ENCODE measurements around the gene NRXN2. TPM values are rescaled to one million over a fixed set of nuclear protein-coding genes. Genes with fewer than 3 reads are reported as not detected.

NRXN2 gene
- total RNA-seq, 4 donors from 2014 or later: 0.21 to 0.72 (median 0.64) TPM; not detected in 1

DNA sequence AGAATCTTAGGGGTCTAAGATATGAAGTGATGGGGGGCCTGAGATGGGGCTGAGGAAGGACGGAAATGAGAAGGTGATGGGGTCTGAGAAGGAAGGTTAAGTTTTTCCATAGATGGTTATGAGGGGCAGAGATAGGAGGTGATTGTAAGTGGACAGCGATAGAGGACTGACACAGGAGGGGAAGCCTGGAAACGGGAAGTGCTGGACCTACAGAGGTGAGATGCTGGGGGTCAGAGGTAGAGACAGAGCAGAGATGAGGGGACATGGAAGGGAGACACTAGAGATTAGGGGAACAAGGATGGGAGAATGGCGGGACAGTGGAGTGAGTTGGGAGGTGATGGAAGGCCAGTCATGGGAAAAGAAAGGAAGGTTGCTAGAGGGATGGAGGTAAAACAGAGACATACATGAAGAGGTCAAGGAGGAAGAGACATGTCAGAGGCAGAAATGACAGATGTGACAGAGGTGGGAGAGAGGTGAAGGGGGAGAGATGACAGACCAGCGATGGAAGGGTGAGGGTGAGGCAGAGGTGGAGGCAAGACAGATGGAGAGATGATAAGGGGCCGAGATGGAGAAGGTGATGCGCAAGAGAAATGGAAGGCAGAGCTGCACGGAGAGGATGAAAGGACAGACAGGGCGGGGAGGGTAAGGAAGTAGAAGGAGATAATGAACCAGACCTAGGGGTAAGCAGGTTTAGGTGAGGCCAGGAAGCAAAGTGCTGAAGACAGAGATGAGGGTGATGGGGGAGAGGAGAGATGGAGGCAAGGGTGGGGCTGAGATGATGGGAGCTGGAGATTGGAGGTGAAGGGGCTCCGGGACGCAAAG is 81.2 kb downstream of the NRXN2 start:
- DNase-seq (ENCODE audit: low spot score in 2 of 2): no peak
- no peak overlapping the region for H3K27ac ChIP-seq
- no peak for TF ChIP-seq POLR2A (IDR thresholded peaks at IDR 0.05)
- no peak for TF ChIP-seq POLR2AphosphoS5 (IDR thresholded peaks at IDR 0.05)
- TF ChIP-seq, protein P1, sequence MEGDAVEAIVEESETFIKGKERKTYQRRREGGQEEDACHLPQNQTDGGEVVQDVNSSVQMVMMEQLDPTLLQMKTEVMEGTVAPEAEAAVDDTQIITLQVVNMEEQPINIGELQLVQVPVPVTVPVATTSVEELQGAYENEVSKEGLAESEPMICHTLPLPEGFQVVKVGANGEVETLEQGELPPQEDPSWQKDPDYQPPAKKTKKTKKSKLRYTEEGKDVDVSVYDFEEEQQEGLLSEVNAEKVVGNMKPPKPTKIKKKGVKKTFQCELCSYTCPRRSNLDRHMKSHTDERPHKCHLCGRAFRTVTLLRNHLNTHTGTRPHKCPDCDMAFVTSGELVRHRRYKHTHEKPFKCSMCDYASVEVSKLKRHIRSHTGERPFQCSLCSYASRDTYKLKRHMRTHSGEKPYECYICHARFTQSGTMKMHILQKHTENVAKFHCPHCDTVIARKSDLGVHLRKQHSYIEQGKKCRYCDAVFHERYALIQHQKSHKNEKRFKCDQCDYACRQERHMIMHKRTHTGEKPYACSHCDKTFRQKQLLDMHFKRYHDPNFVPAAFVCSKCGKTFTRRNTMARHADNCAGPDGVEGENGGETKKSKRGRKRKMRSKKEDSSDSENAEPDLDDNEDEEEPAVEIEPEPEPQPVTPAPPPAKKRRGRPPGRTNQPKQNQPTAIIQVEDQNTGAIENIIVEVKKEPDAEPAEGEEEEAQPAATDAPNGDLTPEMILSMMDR (IDR thresholded peaks at IDR 0.05): no peak
- no peak for TF ChIP-seq EP300 (IDR thresholded peaks at IDR 0.05)
- 48% methylated on average over 11 of the region's 11 CpGs for WGBS
- H3K4me1 ChIP-seq: peaks cover 23% of the 10 kb centered on the region
- no peaks in the 10 kb centered on the region for H3K36me3 ChIP-seq
- H3K9me3 ChIP-seq: no peaks in the 10 kb centered on the region
- peaks cover 92% of the 10 kb centered on the region for H3K27me3 ChIP-seq
- H3K4me3 ChIP-seq: no peak overlapping the region

DNA sequence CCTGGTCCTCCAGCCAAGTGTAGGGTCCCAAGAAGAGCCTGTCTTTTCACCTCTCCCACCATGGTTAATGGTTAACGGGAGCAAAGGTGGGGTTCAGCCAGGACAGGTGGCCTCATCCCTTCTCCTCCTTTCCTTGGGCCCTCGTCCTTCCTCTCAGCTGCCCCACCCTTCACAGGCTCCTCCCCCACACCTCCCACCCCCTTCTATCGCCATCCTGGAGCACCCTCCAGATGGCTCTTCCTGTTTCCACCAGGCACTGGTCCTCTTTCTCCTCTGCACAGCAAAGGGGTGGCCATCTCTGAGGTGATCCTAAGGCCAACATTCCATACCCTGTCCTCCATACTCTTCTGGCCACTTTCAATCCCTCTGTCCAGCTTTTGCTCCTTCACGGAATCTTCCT is 83.1 kb downstream of the NRXN2 start:
- DNase-seq (ENCODE audit: low spot score in 2 of 2): no peak
- Histone ChIP-seq H3K9me3 (no peaks in the 10 kb centered on the region), H3K4me1 (peaks cover 23% of the 10 kb centered on the region), H3K36me3 (no peaks in the 10 kb centered on the region), H3K27ac (no peak overlapping the region), H3K27me3 (peaks cover 89% of the 10 kb centered on the region), H3K4me3 (no peak overlapping the region)
- WGBS: 73% methylated on average over 4 of the region's 4 CpGs
- TF ChIP-seq POLR2AphosphoS5 (IDR thresholded peaks at IDR 0.05) (no peak), POLR2A (IDR thresholded peaks at IDR 0.05) (no peak), EP300 (IDR thresholded peaks at IDR 0.05) (no peak)
- TF ChIP-seq, protein P1 (IDR thresholded peaks at IDR 0.05): no peak

DNA sequence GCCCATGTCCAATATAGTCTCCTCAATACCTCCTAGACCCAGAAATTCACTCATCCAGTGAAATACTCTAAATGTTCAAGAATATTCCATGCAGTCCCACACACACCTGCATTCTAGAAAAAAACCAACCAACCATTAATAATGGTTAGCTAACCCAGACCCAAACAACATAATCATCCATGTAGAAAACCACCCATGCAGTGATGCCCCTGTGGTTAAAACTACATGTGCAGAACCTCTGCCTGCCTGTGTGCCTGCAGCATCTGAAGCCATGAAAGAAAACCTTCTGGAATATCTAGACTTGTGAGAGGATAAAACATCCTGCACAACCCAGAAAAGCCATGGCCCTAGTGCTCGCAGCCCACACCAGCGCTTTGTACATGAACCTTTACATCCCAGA is 84.2 kb downstream of the NRXN2 start:
- TF ChIP-seq POLR2A (IDR thresholded peaks at IDR 0.05): no peak
- TF ChIP-seq POLR2AphosphoS5 (IDR thresholded peaks at IDR 0.05): no peak
- TF ChIP-seq EP300 (IDR thresholded peaks at IDR 0.05): no peak
- TF ChIP-seq, protein P1 (IDR thresholded peaks at IDR 0.05): no peak
- 94% methylated on average over 2 of the region's 2 CpGs for WGBS
- H3K9me3 ChIP-seq: no peaks in the 10 kb centered on the region
- peaks cover 19% of the 10 kb centered on the region for H3K4me1 ChIP-seq
- peaks cover 79% of the 10 kb centered on the region for H3K27me3 ChIP-seq
- DNase-seq (ENCODE audit: low spot score in 2 of 2): no peak
- H3K4me3 ChIP-seq: no peak overlapping the region
- no peaks in the 10 kb centered on the region for H3K36me3 ChIP-seq
- no peak overlapping the region for H3K27ac ChIP-seq

DNA sequence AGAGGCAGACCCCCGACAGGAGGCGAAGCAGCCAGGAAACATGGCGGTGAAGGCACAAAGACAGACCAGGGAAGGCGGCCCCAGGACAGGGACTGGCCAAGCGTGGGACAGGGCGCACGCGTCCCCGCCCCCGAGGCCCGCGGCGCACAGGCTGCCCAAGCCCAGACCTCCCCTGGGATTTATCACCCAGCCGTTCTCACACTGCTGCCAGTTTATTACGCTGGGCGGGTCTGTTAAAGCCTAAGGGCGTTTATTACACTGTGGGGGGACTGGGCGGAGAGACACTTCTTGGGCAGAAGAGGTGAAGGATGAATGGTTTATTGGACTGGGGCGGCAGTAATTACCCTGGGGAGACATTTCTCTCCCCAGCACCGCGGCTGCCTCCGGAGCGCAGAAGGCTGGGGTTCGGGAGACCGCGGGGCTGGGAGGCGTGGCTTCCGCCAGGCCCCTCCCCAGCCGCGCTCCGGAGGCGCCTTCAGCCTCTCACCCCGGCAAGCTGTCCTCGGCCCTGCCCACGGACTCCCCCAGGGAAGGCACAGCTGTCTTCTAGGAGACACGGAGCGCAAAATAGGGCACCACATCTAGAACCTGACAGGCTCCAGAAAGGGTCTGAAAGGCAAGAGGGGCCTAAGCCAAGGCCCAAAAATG is 84.9 kb downstream of the NRXN2 start:
- Histone ChIP-seq H3K4me3 (no peak overlapping the region), H3K27ac (no peak overlapping the region), H3K27me3 (peaks cover 72% of the 10 kb centered on the region), H3K9me3 (no peaks in the 10 kb centered on the region), H3K4me1 (peaks cover 12% of the 10 kb centered on the region), H3K36me3 (no peaks in the 10 kb centered on the region)
- WGBS: 18% methylated on average over 24 of the region's 37 CpGs
- DNase-seq (ENCODE audit: low spot score in 2 of 2): no peak
- TF ChIP-seq POLR2A (IDR thresholded peaks at IDR 0.05) (no peak), EP300 (IDR thresholded peaks at IDR 0.05) (no peak), POLR2AphosphoS5 (IDR thresholded peaks at IDR 0.05) (no peak)
- TF ChIP-seq, protein P1 (IDR thresholded peaks at IDR 0.05): no peak

DNA sequence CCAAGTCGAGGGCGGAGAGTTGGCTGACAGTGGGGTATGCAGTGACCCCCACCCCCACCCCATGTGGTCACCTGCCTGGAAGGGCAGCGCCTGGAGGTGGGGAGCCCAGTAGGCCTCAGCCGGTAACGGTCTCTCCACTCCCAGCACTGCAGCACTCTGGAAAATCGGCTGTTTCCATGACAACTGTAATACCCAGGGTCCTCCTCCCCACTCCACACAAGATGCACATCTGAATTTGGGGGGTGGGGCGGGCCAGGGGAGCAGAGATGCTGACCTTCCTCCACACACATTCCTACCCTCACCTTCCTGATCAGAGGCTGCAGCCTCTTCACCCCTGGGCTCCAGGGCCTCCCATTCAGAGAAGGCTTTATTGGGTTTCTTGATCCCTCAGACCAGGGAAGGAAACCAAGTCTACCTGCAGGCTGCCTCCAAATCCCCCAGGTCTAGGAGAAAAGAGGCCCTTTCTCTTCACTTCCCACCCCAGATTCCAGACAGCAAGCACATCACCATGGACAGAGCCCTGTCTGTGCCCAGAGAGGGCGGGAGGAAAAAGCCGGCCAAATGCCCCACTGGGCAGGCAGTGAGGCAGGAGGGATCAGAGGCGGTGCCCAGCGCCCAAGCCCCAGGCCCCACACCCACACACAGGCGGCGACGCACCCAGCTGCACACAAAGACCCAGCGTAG is 85.5 kb downstream of the NRXN2 start:
- H3K36me3 ChIP-seq: no peaks in the 10 kb centered on the region
- peaks cover 65% of the 10 kb centered on the region for H3K27me3 ChIP-seq
- H3K27ac ChIP-seq: no peak overlapping the region
- TF ChIP-seq POLR2AphosphoS5 (IDR thresholded peaks at IDR 0.05) (no peak), EP300 (IDR thresholded peaks at IDR 0.05) (no peak), POLR2A (IDR thresholded peaks at IDR 0.05) (no peak)
- TF ChIP-seq, protein P1 (IDR thresholded peaks at IDR 0.05): no peak
- no peak for DNase-seq (ENCODE audit: low spot score in 2 of 2)
- H3K4me3 ChIP-seq: no peak overlapping the region
- peaks cover 7% of the 10 kb centered on the region for H3K4me1 ChIP-seq
- H3K9me3 ChIP-seq: no peaks in the 10 kb centered on the region
- WGBS: 67% methylated on average over 1 of the region's 15 CpGs
